ENCODE measurements around the gene EFNB1.

DNA sequence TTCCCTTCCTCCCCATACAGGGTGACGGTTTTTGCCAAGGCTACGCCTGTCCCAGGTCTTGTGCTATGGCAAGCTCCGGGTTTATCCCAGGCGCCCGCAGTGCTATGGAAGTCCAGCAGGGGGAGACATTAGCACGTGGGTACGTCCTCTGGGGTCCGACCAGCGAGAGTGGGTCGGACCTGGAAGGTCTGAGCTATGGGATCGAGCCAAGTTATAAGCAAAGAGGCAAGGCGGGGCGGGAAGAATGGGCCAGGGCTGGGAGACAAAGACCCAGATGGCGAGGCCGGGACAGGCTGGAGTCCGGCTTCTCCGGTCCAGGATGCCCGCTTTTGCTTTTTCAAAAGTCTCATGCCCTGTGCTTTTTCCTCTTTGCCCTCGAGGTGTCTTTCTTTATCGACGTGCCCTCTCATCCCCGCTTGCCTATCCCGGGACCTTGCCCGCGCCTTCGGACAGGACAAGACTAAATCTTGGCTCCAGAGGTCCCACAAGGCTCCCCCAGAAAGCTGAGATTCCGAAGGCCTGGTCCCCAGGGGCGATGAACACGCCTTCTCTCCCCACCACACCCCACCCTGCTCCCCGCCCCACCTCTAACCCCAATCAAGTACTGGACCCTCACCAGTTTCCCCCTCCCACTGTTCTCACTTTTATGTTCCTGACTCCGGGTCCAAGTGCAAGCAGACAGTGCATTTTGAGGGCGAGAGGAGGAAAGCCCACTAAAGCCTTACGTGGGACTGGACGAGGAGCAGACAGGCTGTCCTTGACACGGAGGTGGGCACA, 785 bp upstream of the EFNB1 start:
- no peak for TF ChIP-seq EZH2 (IDR thresholded peaks at IDR 0.05; ENCODE audit: insufficient read depth, low read length)
- TF ChIP-seq, protein P1, sequence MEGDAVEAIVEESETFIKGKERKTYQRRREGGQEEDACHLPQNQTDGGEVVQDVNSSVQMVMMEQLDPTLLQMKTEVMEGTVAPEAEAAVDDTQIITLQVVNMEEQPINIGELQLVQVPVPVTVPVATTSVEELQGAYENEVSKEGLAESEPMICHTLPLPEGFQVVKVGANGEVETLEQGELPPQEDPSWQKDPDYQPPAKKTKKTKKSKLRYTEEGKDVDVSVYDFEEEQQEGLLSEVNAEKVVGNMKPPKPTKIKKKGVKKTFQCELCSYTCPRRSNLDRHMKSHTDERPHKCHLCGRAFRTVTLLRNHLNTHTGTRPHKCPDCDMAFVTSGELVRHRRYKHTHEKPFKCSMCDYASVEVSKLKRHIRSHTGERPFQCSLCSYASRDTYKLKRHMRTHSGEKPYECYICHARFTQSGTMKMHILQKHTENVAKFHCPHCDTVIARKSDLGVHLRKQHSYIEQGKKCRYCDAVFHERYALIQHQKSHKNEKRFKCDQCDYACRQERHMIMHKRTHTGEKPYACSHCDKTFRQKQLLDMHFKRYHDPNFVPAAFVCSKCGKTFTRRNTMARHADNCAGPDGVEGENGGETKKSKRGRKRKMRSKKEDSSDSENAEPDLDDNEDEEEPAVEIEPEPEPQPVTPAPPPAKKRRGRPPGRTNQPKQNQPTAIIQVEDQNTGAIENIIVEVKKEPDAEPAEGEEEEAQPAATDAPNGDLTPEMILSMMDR (IDR thresholded peaks at IDR 0.05; ENCODE audit: insufficient read depth, low read depth, low read length) = peak; percentile 68

All from astrocyte (in vitro differentiated cells and primary cell).